ENCODE data around the gene RICTOR.

- TF ChIP-seq USF2 (IDR thresholded peaks at IDR 0.05; ENCODE audit: low read depth, low read length) (no peak), CTCF (conservative IDR thresholded peaks at IDR 0.05; ENCODE audit: low read depth, low read length) (no peak), POLR2A (IDR thresholded peaks at IDR 0.05; ENCODE audit: low read depth, low read length) (no peak)
Observed at GRCh38 chr5:38892363-38892762, 181.8 kb downstream of the RICTOR start.
